DMS114 treated with DMSO at 0.1 percent for 48 hours (cell line): Measurements from ENCODE around the gene USP48.
"Not testable (repeated sequence)": the region's sequence is repeated elsewhere in the genome, so short reads cannot be mapped to it uniquely, and the experiment has no call there.

ENCODE experiments used
- DNase-seq: peaks from one replicate; lab custom pipeline; 2025; ENCODE audit not compliant: unreplicated experiment; lab: John Stamatoyannopoulos, UW

The USP48 gene

DNA sequence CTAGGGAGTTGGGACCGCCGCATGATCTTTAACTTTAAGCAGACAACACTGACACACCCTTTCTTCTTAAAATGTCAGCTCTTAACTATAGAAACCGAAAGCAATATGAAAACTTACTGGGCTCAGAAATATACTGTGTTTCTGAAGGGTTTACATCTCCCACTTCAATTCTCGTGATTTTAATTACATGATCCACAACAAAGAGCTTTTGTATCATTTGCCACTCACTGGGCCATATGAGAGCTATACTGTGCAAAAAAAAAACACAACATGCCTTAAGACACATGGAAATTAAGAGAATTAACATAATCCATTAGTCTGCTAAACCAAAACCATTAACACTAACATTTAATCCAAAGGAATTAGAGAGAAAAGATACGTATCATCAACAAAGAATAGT lies 78.8 kb downstream of the USP48 start:
- no peak for DNase-seq

GRCh38 chr1:21703318-21703963 lies 79.5 kb downstream of the USP48 start:
- peak; percentile 44 for DNase-seq

DNA sequence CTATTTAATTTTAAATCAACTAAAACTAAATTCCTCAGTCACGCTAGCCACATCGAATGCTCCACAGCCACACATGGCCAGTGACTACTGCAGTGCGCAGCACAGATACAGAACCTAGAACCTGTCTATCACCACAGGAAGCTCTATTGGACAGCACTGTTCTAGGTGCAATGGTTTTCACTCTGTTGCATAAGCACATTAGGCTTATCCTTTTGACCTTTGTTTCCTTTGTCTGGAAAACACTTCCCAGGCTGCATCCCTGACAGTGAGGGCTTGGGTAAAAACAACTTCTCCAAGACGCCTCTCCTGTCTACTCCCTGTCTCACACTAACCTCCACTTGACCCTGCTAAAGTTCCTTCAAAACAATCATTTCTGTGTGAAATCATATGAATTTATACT lies 80.2 kb downstream of the USP48 start:
- DNase-seq: no peak

GRCh38 chr1:21701401-21701800 lies 81.5 kb downstream of the USP48 start:
- no peak for DNase-seq

DNA sequence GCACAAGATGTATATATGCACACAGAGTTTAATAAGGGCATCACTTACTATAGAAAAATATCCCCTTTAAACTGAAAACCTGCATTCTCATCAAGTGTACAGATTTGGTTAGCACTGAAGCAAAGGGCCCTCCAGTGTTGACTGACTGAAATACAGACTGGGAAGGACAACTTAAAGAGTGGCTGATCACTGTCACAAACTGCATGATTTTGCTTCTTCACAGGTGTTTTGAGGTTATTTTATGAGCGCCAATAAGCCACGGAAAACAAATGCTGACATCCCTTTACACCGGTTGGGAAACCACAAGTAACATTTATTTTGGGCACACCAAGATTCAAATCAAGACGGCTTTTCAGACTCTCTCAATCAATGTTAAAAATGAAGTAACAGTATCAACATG lies 82.9 kb downstream of the USP48 start:
- no peak for DNase-seq

DNA sequence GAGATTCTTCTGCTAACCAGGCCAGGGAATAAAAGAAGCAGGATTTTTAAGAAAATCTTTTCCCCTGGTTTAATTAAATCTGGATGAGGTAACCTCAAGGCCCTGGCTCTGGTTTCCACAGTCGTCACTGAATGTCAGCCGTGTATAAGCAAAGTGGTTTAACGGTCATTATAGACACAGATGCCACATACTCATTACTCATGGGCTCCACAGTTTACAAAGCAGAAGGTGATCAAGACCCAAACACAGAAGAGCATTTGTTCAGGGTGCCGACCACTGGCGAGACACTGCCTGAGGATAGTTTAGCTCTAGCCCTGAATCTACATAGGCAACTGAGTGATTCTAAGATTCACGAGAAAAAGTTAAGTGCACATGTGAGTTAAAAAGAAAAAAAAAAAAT lies 86.0 kb downstream of the USP48 start:
- no peak for DNase-seq

- no peak for DNase-seq
Measured at GRCh38 chr1:21693732-21694131, 89.2 kb downstream of the USP48 start.

GRCh38 chr1:21691739-21692138 lies 91.2 kb downstream of the USP48 start:
- no peak for DNase-seq

GRCh38 chr1:21689661-21690372 lies 93.1 kb downstream of the USP48 start:
- no peak for DNase-seq

DNA sequence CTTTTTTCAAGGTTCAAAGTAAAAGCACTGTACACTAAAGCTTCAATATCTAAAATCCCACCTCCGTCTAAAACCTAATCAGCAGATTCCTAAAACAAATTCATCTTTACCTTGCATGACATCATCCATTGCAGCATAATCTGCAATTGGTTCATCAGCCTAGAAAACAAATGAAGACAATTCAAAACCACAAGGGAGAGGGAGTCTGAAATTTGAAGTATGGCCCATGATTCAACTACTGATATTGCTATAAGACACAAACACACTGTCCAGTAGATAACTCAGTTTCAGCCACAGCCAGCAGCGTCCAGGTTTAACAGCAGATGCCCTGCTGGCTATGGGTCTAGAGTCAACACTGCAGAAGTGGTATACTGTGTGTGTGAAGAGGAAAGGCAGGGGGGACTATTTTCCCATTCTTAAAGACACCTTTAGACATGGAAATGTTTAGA lies 95.8 kb downstream of the USP48 start:
- no peak for DNase-seq

- DNase-seq: no peak
Measured at GRCh38 chr1:21685946-21686678, 96.8 kb downstream of the USP48 start.

DNA sequence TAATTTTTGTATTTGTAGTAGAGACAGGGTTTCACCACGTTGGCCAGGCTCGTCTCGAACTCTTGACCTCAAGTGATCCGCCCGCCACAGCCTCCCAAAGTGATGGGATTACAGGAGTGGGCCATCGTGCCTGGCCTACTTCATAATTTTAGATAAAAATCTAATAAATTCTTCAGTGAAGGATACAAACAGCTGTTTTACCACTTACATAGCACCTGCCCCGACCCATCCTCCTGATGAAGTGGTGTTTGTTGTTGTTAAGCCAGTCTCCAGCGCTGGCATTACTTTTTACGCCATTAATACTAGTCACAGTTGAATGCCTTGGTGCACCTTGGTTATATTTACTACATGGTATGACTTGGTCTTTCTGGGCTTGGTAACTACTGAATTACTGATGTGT lies 101.5 kb downstream of the USP48 start:
- DNase-seq: no peak

GRCh38 chr1:21680918-21681317 lies 102.0 kb downstream of the USP48 start:
- no peak for DNase-seq

DNA sequence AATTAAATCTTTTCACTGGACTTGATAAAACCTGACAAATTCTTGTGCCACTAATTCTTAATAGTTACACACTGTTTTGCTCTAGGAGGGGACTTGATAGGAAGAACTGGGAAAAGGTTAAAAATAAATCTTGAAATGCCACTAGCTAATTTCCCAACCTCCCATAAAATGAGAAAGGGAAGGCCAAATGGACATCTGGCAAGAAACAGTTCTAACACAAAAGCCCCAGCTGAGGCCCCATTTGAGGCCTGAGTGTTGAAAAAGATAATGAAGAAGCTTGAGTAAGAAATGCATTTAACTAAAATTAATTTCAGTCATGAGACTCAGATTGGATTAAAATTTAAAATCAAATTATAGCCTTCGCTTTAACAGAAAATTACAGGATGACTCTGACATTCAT lies 102.6 kb downstream of the USP48 start:
- DNase-seq: no peak

DNA sequence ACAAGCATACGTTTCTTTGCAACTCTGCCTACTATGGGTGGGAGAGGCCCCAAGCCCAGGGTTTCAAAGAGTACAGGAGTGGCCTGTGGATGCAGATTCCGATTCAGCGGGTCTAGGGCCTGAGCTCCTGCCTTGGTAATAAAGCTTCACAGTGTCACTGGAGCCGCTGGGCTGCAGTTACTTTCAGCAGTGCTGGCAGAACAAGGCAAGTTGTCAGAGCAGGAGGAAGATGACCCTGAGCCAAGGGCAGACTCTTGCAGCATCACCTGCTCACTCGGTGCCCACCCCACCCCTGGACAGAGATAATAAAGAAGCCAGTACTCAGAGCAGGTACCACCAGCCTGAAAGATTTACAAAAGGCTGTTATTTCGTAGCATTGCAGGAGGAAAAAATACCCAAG lies 105.8 kb downstream of the USP48 start:
- no peak for DNase-seq

- no peak for DNase-seq
Measured at GRCh38 chr1:21674957-21675356, 108.0 kb downstream of the USP48 start.

DNA sequence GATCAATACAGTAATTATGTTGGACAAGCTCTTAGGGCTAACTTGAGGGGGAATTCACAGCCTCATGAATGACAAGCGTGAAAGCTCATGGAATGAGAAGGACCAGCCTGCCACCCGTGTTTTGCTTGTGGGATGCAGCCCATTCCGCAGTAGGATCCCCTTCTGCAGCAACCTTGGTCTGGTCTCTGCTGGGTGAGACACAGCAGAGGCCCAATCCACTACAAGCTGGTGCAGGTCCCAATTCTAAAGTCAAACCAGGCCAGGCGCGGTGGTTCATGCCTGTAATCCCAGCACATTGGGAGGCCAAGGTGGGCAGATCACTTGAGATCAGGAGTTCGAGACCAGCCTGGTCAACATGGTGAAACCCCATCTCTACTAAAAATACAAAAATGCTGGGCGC lies 109.1 kb downstream of the USP48 start:
- not testable (repeated sequence) for DNase-seq

GRCh38 chr1:21673277-21673780 lies 109.6 kb downstream of the USP48 start:
- DNase-seq: no peak

DNA sequence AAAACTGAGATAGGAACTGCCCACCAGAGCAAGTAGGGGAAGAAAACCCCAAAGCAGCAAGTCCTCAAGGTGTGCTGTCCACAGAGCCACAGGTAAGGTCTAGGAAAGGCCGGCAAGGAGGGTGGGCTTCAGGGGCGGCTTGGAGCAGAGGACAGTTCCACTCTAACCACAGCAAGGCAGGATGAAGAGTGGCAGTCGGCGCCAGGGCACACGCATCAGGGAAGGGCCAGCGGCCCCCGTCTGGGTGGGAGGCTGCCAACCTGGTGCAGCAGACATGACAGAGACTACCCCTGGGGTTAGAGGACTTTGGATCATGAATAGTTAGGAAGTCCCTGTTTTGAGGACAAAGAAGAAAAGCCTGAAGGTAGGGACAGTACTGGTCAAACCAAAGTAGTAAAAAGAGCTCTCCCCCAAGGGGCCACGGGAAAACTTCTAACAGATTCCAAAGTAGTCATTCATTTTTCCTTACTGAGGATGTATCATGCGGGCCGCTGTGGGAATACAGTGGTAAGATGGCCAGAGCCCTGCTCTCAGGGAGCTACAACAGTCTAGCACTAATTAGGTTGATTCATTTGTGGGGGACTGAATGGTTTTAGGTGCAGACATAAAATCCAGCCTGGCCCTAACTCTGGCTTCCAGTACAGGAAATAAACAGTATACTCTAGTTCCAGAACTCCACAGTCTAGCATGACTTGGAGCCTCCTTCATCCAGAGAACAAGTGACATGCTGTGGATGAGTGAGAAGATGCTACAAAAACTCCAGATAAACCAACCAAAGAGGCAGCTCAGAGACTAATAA lies 110.3 kb downstream of the USP48 start:
- no peak for DNase-seq

DNA sequence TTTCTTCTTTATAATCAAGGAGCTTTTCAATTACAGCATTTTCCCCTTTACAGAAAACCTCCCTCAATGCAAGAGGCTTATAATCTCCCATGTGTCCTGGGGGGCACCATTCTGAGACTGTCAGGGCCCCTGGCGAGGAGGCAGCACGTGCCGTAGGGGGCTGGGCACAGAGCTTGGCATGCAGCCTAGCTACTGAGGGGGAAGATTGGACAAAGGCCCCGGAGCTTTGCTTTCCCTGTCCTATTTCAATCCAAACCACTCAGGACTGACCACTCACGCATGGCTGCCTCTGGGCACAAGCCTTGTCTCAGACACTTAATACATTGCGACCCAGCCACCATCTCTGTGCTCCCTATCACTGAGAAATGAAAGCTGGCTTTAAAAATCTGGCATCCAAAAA lies 111.0 kb downstream of the USP48 start:
- no peak for DNase-seq
